Body of pancreas (tissue), 4 donors: ENCODE measurements around the gene SRRM3. TPM values are rescaled to one million over a fixed set of nuclear protein-coding genes. Genes with fewer than 3 reads are reported as not detected.

Experiments used
- ATAC-seq: fragments of 150-250 bp; one replicate; pipeline ENCODE4 v1.9.1; 2016
- DNase-seq, 4 donors: peaks; one replicate each; pipeline ENCODE4 v3.0.0-alpha.2; 2019
- H3K27ac ChIP-seq, 4 donors: fragments of 200-600 bp; sonication (generic); 1 replicate in 3 of 4; 2 replicates in 1 of 4; pipeline versions ENCODE4 v1.5.1 to v1.6.1; 2016 to 2019; ENCODE audit warnings: mild to moderate bottlenecking in 1 of 4, mixed read lengths in 1 of 4, moderate library complexity in 1 of 4
- H3K27me3 ChIP-seq, 2 donors: fragments of 200-600 bp; sonication (generic); one replicate each; pipeline ENCODE4 v1.6.0; 2016; ENCODE audit warnings: mild to moderate bottlenecking in 1 of 2
- H3K36me3 ChIP-seq, 2 donors: fragments of 200-600 bp; sonication (generic); replicated peaks in 1 of 2; 2 replicates each; pipeline ENCODE4 v1.5.1; 2016; ENCODE audit warnings: low read depth in 2 of 2; ENCODE audit not compliant: insufficient read depth in 1 of 2
- H3K4me1 ChIP-seq: fragments of 200-600 bp; sonication (generic); one replicate; pipeline ENCODE4 v1.6.0; 2016
- H3K4me3 ChIP-seq, 2 donors: fragments of 200-600 bp; sonication (generic); 1 replicate in 1 of 2; 2 replicates in 1 of 2; pipeline ENCODE4 v1.5.1; 2016 to 2019
- H3K9me3 ChIP-seq, 3 donors: fragments of 200-600 bp; sonication (generic); 1 replicate in 2 of 3; 2 replicates in 1 of 3; pipeline ENCODE4 v1.5.1; 2016
- CTCF ChIP-seq, 7 experiments: fragments of 450-650 bp in 4 of 7; fragments of 200-600 bp in 3 of 7; sonication (generic) in 3 of 7; IDR thresholded peaks; one replicate each; pipeline ENCODE4 v1.5.1; 2016 to 2019; ENCODE audit warnings: antibody characterized with exemption in 7 of 7
- POLR2A ChIP-seq, 3 donors: fragments of 450-650 bp; IDR thresholded peaks; one replicate each; pipeline ENCODE4 v1.6.1; 2016; ENCODE audit warnings: antibody characterized with exemption in 3 of 3, mild to moderate bottlenecking in 2 of 3
- WGBS, 2 donors: methylation state at CpG; one replicate each; pipeline ENCODE4 v1.1.5; 2017; 5-methylcytosine and 5-hydroxymethylcytosine counted together
- intact Hi-C: fragments of 100-400 bp; cut with DNase I; formaldehyde crosslinking; loops from one replicate; pipeline ENCODE4 v1.15.1; 2023
- total RNA-seq, 2 donors: library from RNA; depleted of rRNA; stranded (reverse); fragments of >200 nt; gene quantifications; one replicate each; pipeline ENCODE4 v1.1.0, GENCODE V29; 2016

Gene SRRM3
- total RNA-seq, 2 donors from 2014 or later, result 3.4 to 13.8 TPM

- no peaks in the 10 kb centered on the region for H3K27me3 ChIP-seq
- H3K27ac ChIP-seq, result peak overlapping the region; percentile 81 to 100 (median 98)
- peak; percentile 87 to 93 (median 91) for DNase-seq
- no peak overlapping the region for H3K4me3 ChIP-seq
- peaks cover 85% of the 10 kb centered on the region for H3K4me1 ChIP-seq
- peak; percentile 41 for ATAC-seq
- no peaks in the 10 kb centered on the region for H3K36me3 ChIP-seq
- WGBS, 2 donors, result 72 to 82% methylated on average over 7 of the region's 7 CpGs
- no peaks in the 10 kb centered on the region for H3K9me3 ChIP-seq
- TF ChIP-seq CTCF (IDR thresholded peaks at IDR 0.05), result no peak
- TF ChIP-seq POLR2A (IDR thresholded peaks at IDR 0.05), result peak in 1 of 3 donors; percentile 7
- intact Hi-C loops, result no loop called here
These were observed 98.6 kb downstream of the SRRM3 start for GRCh38 chr7:76300166-76300731.

- Histone ChIP-seq H3K27ac (peak overlapping the region in 3 of 4 donors; percentile 98 to 100 (median 99)), H3K4me1 (peaks cover 85% of the 10 kb centered on the region)
- WGBS, 2 donors, result 90 to 96% methylated on average over 3 of the region's 3 CpGs
These were observed 99.3 kb downstream of the SRRM3 start for GRCh38 chr7:76301000-76301399.

GRCh38 chr7:76302347-76303201, 100.9 kb downstream of the SRRM3 start, which contains the start of gene HSPB1:
TSS of gene HSPB1 (plus strand) at chr7:76302673. CDS start at chr7:76302713, 40 bp downstream.
- peak within 1 kb of the TSS; percentile 98 to 100 (median 100) for H3K27ac ChIP-seq
- peaks cover 84% of the 10 kb centered on the region for H3K4me1 ChIP-seq

More at GRCh38 chr7:76301000-76301399, 99.3 kb downstream of the SRRM3 start:
- no peak for TF ChIP-seq CTCF (IDR thresholded peaks at IDR 0.05)
- no peak for TF ChIP-seq POLR2A (IDR thresholded peaks at IDR 0.05)
- no peak for ATAC-seq
- Histone ChIP-seq H3K9me3 (no peaks in the 10 kb centered on the region), H3K27me3 (no peaks in the 10 kb centered on the region), H3K4me3 (no peak overlapping the region), H3K36me3 (no peaks in the 10 kb centered on the region)
- no peak for DNase-seq
- intact Hi-C loops, result no loop called here

More at GRCh38 chr7:76302347-76303201, 100.9 kb downstream of the SRRM3 start, which contains the start of gene HSPB1:
- H3K9me3 ChIP-seq, result no peaks in the 10 kb centered on the region
- TF ChIP-seq CTCF (IDR thresholded peaks at IDR 0.05) (peak in 2 of 7 experiments; percentile 6 to 9), POLR2A (IDR thresholded peaks at IDR 0.05) (peak; percentile 98 to 99 (median 98))
- intact Hi-C loops, result no loop called here
- no peaks in the 10 kb centered on the region for H3K36me3 ChIP-seq
- H3K4me3 ChIP-seq, result peak within 1 kb of the TSS; percentile 39 to 82
- DNase-seq (peak; percentile 97 to 98 (median 98)), ATAC-seq (peak; percentile 71)
- 1% methylated on average over 25 to 65 of the region's 75 CpGs for WGBS, 2 donors
- H3K27me3 ChIP-seq, result no peaks in the 10 kb centered on the region
